Kidney glomerular epithelial cell (primary cell): ENCODE measurements around the gene ERBB4.
"Not testable (repeated sequence)": the region's sequence is repeated elsewhere in the genome, so short reads cannot be mapped to it uniquely, and the experiment has no call there.

Experiments
- DNase-seq: peaks from one replicate; lab custom pipeline; 2025; lab: John Stamatoyannopoulos, UW

Gene ERBB4

DNA sequence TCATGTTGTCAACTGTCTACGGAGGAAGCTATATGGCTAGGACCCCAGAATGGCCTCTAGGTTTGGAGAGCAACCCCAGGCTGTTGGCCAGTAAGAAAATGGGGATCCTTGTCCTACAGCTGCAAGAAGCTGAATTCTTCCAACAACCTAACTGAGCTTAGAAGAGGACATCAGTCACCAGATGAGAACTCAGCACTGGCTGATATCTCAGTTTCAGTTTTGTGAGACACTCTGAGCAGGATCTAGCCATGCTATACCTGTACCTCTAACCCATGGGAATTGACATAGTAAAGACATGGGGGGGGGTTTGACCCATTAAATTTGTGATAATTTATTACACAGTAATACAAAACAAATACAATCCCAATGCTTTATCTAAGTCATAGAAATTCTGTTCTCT lies 312.5 kb downstream of the ERBB4 start:
- no peak for DNase-seq

DNA sequence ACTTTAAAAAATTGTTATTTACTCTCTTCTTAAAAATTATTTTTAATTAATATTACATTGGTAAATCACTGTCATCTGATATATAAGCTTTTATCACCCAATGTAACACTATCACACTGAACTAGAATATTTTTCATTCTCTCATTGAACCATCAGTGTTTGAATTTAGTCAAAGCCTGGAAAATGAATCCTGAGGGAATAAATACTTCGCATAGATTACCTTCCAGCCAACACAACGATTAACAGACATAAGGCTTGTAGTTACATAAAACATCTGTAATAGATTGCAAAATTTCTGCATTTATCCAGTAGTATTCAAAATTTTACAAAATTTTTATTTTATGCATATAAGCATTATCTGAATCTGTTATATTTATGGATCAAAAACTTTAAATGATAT lies 314.9 kb downstream of the ERBB4 start:
- DNase-seq, result no peak

GRCh38 chr2:212213191-212213590 lies 325.4 kb downstream of the ERBB4 start:
- DNase-seq, result no peak

DNA sequence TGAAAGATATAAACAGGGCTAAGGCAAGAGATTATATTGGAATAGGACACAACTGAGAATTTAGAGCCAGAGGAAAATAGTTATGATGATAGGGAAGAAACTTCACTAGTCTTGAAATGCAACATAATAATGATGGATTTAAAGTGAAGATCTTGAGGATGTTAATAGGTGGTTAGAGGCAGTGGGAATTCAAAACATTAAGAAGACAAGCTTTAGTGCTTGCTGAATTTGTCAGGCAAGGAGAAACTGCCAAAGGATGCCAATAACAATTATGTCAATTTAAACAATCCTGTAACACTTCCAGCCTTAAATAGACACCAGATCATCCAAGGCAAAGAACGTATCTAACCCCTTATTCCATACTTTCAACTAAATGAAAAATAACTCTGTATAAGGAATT lies 330.1 kb downstream of the ERBB4 start:
- DNase-seq, result no peak

GRCh38 chr2:212197776-212198175 lies 340.8 kb downstream of the ERBB4 start:
- no peak for DNase-seq

DNA sequence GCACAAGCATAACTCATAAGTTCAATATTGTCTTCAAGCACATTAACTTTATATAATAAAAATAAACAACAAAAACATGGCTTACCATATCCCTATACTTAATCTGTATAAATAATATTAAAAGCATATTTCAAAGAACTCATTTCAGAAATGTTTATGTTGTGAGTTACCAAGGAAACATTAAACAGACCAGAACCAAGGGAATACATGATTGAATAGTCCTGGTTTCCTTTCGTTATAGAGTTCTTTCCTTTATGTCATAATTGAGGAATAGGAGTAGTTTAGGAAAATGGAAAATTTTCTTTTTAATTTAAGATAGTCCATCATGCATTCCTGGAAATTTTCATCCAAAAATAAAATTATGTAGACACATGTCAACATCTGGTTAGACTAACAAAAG lies 343.0 kb downstream of the ERBB4 start:
- DNase-seq, result no peak

- no peak for DNase-seq
Measured at GRCh38 chr2:212194396-212194795, 344.2 kb downstream of the ERBB4 start.

GRCh38 chr2:212193803-212194202 lies 344.8 kb downstream of the ERBB4 start:
- no peak for DNase-seq

GRCh38 chr2:212193056-212193455 lies 345.5 kb downstream of the ERBB4 start:
- DNase-seq, result no peak

GRCh38 chr2:212191438-212191837 lies 347.2 kb downstream of the ERBB4 start:
- DNase-seq, result not testable (repeated sequence)

GRCh38 chr2:212186166-212186565 lies 352.4 kb downstream of the ERBB4 start:
- DNase-seq, result no peak

- peak; percentile 36 for DNase-seq
Measured at GRCh38 chr2:212181646-212182045, 357.0 kb downstream of the ERBB4 start.

DNA sequence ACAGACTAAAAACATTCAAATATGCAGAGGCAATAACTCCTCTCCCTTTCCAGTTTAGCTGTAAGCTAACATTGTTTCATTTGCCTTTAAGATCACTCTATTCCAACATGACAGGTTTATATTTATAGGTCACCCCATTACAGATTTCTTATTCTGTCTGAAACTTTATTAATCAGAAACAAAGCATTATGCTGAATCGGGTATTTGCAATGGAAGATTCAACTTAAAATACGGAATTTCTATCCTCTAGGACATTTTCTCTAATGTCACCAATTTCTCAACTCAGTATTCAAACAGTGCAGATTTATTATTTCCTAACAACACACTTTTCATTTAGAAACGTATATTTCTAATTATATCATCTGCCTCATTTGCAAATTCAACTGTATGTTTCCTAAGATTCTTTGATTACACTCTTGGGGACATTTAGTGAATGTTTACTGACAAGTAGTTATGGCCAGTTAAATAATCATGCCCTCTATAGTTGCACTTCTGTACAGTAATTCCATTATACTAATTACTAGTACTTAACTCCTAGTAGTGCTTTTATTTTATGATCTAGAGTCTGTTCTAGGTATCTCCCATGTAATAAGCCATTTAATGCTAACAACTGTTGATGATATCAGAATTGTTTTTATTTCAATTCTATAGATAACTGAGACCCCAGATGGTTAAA lies 358.1 kb downstream of the ERBB4 start:
- no peak for DNase-seq

DNA sequence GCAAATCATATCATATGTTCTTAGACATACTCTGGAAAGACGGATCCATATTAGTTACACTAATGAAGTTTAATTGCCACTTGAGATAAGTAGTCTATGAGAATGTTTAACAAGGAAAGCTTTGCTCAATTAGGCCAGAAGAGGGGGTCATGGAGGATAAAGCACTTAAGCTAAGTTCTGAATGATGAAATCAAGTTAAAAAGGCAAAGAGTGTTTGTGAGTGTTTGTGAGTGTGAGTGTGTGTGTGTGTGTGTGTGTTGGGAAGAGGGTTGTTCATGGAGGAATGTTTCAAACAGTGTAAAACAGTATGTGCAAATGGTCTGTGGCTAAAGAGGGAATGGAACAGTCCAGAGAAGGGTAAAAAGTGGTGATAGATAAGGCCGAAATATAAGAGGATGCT lies 360.9 kb downstream of the ERBB4 start:
- no peak for DNase-seq

DNA sequence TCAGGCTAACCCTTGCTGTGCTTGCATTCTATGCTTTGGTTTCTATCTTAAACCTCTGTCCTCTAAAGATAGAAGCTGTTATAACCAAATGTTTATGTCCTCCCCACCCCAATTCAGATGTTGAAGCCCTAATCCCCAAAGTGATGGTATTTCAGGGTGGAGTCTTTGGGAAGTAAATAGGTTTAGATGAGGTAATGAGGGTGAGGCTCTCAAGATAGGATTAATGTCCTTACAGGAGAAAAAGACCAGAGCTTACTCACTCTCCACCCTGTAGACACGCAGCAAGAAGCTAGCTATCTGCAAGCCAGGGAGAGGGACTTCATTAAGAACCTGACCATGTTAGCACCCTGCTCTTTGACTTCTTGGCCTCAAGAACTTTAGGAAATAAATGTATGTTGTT lies 362.5 kb downstream of the ERBB4 start:
- no peak for DNase-seq

DNA sequence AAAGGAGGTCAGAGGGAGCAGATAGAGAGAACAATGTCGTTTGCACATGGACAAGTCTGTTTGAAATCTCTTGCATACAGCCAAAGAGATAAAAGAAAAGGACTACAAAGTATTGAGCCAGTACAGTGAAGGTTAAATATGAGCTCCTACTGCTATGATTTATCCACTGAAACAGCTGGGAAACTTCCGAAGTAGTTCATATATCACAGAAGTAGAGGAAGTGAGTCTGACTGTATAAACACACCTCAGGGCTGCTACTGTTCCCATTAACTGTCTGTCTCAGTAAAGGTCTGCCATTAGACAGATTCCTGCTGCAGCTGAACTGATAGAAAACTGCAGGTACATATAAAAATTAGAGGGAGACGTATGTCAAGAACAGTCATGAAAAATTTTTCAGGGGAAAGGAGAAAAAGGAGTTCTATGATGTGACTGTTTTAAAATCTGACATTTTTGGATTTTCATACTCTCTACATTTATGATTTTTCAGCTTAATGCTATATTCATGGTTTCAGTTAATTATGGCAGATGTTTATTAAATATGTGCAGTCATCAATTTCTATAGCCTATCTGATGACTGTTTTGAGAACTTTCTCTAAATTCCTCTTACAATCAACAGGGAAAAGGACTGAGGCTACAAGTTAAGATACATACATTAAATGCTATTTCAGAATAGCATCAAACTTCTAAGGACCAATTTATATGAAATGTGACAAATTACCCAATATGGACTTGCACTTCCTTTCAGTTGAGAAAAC lies 364.7 kb downstream of the ERBB4 start:
- no peak for DNase-seq

DNA sequence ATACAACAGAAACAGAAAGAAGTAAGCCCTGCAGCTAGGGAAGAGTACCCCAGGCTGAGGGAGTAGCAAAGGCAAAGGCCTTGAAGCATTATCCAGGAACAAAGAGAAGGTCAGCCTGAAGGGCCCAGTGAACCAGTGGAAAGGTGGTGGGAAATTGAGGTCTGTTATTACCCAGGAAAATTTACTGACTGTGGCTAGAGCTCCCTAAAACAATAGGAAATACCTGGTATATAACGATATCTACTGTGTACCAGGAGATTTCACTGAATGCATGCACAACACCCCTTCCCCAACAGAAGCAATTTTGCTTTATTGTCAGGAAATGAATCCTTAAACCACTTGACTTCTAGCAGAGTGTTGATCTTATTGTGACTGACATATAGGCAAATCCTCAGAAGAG lies 365.3 kb downstream of the ERBB4 start:
- no peak for DNase-seq

DNA sequence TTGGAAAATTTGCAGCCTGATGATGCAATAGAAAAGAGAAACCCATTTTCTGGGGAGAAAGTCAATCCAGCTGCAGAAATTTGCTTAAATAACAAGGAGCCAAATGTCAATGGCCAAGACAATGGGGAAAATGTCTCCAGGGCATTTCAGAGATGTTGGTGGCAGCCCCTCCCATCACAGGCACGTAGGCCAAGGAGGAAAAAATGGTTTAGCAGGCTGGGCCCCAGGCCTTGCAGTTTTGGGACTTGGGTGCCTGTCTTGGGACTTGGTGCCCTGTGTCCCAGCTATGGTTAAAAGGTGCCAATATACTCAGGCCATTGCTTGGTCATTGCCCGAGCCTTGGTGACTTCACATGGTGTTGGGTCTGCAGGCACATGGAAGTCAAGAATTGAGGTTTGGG lies 368.2 kb downstream of the ERBB4 start:
- no peak for DNase-seq

- DNase-seq, result no peak
Measured at GRCh38 chr2:212158081-212158480, 380.5 kb downstream of the ERBB4 start.

DNA sequence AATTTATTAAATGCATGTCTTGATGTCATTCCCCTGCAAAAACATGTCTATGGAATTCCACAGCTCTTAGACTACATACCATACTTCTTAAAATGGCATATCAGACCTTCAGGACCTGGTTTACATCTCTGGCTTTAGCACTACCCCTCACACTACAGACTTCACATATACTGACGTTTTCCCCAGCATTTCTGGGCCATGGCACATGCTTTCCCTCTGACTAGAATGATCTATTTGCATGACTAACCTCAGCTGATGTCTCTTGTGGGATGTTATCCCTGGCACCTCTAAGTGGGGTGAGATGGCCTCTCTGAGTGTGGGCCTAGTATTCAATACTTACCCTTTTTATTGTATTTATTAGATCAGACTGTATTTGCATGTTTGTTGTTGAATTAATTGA lies 381.6 kb downstream of the ERBB4 start:
- peak; percentile 66 for DNase-seq

DNA sequence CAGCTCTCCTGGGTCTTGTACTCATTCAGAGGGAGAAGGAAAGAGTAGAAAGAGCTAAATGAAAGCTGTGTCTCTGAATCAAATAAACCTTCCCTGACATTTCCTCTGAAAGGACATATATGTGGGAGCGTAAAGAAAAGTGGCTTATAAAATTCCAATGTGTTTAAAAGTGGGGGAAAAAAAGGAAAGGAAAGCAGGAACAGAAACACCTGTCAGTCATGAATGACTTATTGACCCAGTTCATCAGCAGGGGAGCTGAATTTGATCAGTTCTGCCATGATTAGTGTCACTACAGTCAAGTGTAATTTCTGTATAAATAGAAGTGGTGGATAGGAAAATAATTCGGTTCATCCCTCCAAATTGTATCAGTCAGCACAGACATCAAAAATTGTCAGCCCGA lies 382.5 kb downstream of the ERBB4 start:
- no peak for DNase-seq

DNA sequence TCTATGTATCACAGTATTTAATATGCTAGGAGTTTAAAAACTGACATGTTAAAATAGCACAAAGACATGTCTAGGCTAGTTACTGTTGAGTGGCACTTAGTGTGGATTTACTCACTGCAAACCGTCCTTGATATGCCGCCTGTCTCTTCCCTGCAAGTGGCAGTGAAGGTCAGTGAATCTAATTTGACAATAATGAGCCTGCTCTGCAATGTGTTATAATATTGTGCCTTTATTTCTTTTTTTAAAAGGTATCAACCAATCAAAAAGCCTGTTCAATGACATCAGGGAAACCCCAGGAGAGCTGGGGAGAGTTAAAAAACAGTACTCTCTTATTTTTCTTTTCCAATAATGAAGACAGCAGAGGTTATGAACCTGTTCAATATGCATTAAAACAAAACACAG lies 384.1 kb downstream of the ERBB4 start:
- no peak for DNase-seq

DNA sequence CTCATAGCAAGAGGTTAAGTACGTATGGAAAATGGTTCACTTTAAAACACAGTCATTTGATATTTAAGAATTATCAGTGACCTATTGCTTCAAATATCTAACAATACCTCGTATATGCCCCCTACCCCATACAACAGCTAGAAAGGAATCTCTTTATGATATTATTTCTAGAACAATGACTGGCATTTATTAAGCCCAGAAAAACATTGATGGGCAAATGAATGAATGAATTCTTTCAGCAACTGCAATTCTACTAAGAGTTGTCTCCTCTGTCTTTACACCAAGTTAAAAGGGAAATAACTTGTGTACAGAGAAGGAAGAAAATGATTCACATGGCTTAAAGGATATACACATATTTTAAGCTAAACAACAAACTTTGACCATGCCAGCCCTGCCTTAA lies 384.7 kb downstream of the ERBB4 start:
- DNase-seq, result no peak
